Posterior vena cava (tissue), 2 donors: ENCODE measurements around the gene KCNG2. TPM values are rescaled to one million over a fixed set of nuclear protein-coding genes. Genes with fewer than 3 reads are reported as not detected.
A peak's percentile ranks its signal among the peaks of the same experiment; 100 is the strongest.

ENCODE experiments used
- DNase-seq: peaks from one replicate; pipeline ENCODE4 v3.0.0-alpha.2; 2020; ENCODE audit warnings: low spot score
- intact Hi-C, 2 donors: fragments of 100-400 bp; cut with DNase I; formaldehyde crosslinking; loops; one replicate each; pipeline versions ENCODE4 v1.14.1 to v1.14.2; 2022 to 2023
- total RNA-seq, 2 donors: library from RNA; stranded (reverse); fragmentation: NEBNext Ultra II Directional; extraction: Animal tissue kit (Norgen Biotek cat#: 25700); gene quantifications; one replicate each; pipeline ENCODE4 v1.2.1, GENCODE V29; 2021
- donor health status: DM: yes; HTN: yes; CAD: no.
- donor health status: DM: yes; HTN: yes; CAD: no.

KCNG2 gene
- total RNA-seq, 2 donors from 2014 or later = 0.38 to 0.56 TPM

DNA sequence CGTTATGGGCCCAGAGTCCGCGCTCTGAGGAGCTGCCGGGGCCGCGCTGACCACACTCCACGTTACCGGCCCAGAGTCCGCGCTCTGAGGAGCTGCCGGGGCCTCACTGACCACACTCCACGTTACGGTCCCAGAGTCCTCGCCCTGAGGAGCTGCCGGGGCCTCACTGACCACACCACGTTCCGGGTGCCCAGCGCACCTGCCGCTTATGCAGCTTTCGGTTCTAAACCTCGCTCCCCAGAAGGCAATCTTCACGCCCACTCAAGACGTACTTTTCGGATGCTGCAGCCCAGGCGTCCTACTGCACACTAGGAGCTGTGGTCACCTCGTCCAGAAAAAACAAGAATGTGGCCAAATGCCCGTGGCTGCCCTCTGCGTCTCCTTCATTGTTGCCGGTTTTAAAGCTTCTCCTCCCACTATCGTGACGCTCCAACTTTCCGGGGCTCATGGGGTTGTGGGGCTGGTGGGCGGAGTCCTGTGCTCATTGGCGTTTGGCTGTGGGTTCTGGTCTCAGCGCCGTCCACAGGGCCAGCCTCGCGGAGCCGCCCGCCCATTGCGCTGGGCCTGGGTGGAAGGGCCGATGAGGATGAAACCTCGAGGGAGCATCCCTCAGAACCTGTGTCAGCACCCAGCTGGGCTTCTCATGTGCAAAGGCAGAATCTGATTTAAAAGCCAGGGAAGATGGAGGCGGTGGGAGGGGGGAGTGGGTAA, 11.9 kb downstream of the KCNG2 start:
- intact Hi-C loops = no loop called here
- peak; percentile 23 for DNase-seq

DNA sequence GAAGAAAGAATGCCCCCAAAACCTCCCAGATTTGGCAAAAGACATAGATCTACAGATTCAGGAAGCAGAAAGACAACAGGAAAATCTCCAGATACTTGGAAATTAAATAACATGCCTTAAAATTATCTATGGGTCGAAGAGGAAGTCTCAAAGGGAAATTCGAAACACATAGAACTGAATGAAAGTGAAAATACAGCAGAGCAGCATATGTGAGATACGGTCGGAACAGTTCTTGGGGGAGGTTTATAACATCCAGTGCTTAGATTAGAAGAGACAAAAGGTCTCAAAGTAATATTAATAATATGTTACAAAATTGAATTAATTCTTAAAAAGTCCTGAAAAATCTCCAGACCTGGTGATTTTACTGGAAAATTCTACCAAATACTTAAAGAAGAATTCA, 14.3 kb downstream of the KCNG2 start:
- intact Hi-C loops = no loop called here
- no peak for DNase-seq

GRCh38 chr18:79814373-79814772, 16.6 kb downstream of the KCNG2 start:
- intact Hi-C loops = loop anchor here in 1 of 2 donors (1.0 kb wide), 1 partner anchor 26 kb away; no protein-coding TSS in a partner anchor
- no peak for DNase-seq

DNA sequence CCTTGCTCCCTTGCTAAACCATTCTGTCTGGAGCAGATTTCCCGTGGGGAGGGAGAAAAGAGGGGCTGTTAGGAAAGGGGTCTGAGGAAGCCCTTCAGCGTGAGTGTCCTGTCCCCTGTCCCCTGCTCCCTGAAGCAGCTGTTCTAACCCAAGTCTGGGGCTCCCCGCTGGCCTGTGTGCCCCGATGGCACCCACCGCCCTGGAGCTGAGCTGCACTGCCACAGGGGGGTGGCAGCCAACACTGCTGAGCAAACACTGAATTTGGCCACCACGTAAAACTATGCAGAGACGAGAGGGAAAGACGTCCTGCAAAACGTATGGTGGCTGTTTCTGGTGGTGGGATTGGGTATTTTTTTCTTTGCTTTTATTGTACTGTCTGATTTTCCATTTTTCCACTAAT, 17.9 kb downstream of the KCNG2 start:
- DNase-seq = no peak
- intact Hi-C loops = no loop called here

- intact Hi-C loops = no loop called here
These were observed 18.4 kb downstream of the KCNG2 start for GRCh38 chr18:79816092-79816491.

GRCh38 chr18:79816981-79817606, 19.4 kb downstream of the KCNG2 start:
- DNase-seq = no peak

More at GRCh38 chr18:79816092-79816491, 18.4 kb downstream of the KCNG2 start:
- DNase-seq = no peak

GRCh38 chr18:79817607-79817998, 19.9 kb downstream of the KCNG2 start:
- no peak for DNase-seq
- intact Hi-C loops = no loop called here

More at GRCh38 chr18:79816981-79817606, 19.4 kb downstream of the KCNG2 start:
- intact Hi-C loops = no loop called here

GRCh38 chr18:79818036-79818435, 20.3 kb downstream of the KCNG2 start:
- intact Hi-C loops = no loop called here
- DNase-seq = no peak

DNA sequence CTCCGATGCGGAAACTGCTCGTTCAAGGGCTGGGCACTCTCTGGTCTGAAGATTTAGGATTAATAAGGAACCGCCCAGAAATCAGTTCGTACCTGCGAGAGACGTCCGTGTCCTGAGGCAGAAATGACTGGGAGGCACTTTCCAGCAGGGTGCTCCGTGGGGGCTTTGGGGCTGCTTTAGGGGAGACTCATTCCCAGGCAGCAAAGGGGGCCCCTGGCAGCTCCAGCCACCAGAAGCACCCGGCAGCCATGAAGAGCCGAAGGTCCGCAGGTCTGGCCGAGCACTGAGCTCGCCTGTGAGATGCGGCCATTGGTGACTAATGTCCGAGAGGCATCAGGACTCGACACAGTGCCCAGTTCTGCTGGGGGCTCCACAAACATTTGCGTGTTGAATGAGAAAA, 20.9 kb downstream of the KCNG2 start:
- intact Hi-C loops = no loop called here
- no peak for DNase-seq

DNA sequence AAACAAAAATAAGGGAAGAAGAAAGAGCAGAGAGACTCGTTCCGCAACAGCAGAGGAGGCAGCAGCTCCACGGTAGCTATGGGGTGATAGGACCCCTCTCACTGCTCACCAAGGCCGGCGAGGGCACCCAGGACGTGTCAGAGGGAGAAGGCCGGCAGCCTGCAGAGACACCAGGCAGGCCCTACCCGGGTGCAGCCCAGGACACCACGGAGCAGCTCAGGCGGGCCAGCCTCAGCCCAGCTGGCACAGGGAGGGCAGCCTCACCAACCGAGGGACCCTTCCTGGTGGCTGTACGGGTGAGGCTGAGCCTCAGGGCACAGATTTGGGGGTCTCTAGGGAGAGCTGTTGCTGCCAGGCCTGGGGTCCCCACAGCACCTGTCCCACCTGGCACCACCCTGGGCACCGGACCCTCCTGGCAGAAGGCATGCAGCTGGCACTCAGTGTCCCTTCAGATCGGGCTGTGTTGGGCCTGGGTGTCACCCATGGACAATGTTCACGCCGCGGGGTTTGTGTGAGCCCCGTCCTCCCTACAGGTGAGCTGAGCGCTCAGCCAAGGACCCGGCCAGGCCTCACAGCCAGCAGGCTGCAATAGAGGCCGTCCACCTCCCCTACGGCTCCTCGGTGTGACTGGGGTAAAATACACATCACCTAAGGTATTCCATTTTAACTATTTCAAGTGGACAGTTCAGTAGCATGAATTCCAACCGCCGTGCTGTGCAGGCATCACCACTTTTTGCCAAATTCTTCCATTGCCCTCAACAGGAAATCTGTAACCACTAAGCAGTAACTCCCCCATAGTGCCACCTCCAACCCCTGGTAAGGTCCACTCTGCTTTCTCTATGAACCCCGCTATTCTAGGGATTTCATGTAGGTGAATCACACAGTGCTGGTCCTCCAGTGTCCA, 21.6 kb downstream of the KCNG2 start:
- intact Hi-C loops = no loop called here
- no peak for DNase-seq

GRCh38 chr18:79819968-79820351, 22.2 kb downstream of the KCNG2 start:
- DNase-seq = no peak
- intact Hi-C loops = no loop called here

DNA sequence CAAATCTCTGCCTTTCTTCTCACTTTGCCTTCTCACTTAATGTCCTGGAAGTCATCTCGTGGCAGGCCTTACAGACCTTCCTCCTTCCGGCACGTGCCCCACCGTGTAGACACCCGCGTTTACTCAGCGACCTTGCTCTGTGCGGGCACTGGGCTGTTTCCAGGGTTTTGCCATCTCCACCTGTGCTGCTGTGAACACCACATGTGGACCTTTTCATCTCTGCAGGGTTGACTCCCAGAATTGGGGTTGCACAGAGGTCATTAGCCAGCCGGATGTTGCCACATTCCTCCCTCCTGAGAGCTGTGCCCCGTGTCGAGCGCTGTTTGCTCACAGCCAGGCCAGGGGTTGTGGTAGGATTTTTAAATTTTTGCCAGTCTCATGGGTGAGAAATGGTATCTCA, 25.4 kb downstream of the KCNG2 start:
- intact Hi-C loops = no loop called here
- no peak for DNase-seq

DNA sequence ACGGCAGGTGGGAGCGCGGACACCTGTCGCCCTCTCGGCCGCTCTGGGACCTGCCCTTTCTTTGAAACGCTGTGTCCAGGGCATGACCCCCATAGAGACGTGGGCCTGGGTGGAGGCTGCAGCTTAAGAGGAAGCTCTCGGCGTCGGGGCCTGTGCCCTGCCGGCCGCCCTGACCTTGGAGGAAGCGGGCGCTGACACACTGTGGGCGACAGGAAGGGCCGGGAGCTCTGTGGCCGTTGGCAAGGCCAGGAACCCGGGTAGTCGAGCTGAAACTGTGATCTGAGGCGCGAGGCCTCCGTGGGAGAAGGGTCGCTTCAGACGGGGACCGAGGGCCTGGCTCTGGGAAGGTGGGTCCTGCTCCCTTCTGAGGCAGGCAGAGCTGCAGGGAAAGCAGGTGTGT, 28.2 kb downstream of the KCNG2 start:
- intact Hi-C loops = no loop called here
- DNase-seq = no peak

DNA sequence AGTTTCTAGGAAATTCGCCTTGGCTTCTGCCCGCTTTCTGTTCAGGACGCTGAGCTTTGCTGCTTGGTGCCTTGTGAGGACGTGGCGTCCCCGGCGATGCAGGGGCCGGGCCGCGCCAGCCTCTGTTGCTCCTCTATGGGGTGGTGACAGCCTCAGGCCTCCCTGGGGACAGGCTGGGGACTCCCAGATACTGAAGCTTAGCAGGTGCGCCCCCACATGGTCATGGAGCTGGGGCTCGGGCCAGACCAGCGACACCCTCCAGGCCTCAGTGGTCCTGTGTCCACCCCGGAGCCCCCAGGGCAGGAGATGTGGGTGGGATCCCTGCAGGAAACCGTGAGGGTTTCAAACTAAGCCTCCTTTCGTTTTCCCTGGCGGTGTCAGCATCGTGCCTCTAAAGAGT, 29.2 kb downstream of the KCNG2 start:
- DNase-seq = no peak
- intact Hi-C loops = no loop called here

DNA sequence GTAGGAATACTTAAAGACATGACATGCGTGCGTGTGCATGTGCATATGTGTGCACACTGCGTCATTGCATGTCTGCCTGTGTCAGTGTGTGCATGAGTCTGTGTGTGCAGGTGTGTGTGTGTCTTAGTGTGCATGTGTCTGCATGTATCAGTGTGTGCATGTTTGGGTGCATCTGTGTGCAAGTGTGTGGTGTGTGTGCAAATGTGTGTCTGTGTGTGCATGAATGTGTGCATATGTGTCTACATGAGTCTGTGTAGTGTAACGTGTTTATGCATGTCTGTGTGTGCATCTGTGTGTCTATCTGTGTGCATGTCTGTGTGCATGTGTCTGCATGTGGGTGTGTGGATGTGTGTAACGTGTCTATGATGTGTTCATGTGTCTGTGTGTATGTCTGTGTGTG, 30.5 kb downstream of the KCNG2 start:
- no peak for DNase-seq
- intact Hi-C loops = no loop called here

GRCh38 chr18:79829136-79829854, 31.6 kb downstream of the KCNG2 start:
- no peak for DNase-seq
- intact Hi-C loops = no loop called here

GRCh38 chr18:79832169-79832568, 34.4 kb downstream of the KCNG2 start:
- no peak for DNase-seq
- intact Hi-C loops = no loop called here

DNA sequence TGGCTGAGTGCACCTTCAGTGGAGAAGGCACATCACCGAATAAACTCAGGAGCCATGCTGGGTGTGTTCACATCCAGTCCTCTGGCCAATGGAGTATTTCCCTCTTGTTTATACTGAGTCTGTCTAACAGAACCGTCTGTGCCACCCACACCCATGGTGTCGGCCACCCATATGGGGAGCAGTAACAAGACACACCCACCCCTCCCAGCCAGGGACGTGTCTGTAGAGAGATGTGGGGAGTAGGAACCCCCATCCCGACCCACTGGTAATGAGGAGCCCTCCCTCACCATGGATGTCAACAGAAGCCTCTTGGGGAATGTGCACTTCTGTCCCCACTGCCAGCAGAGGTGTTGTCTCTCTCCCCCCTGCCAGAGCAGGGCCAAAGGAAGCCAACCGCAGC, 37.1 kb downstream of the KCNG2 start:
- intact Hi-C loops = loop anchor here in 1 of 2 donors (1.0 kb wide), 1 partner anchor 87 kb away; no protein-coding TSS in a partner anchor
- no peak for DNase-seq

- DNase-seq = no peak
- intact Hi-C loops = no loop called here
These were observed 44.2 kb downstream of the KCNG2 start for GRCh38 chr18:79841936-79842335.
